Raji (cell line): ENCODE results near the gene KDM6A.

Source experiments
- POLR2A ChIP-seq: IDR thresholded peaks from 2 replicates; pipeline ENCODE4 v1.6.1; 2011; ENCODE audit warnings: low read depth, low read length, control low read depth; ENCODE audit not compliant: insufficient read depth

KDM6A gene

DNA sequence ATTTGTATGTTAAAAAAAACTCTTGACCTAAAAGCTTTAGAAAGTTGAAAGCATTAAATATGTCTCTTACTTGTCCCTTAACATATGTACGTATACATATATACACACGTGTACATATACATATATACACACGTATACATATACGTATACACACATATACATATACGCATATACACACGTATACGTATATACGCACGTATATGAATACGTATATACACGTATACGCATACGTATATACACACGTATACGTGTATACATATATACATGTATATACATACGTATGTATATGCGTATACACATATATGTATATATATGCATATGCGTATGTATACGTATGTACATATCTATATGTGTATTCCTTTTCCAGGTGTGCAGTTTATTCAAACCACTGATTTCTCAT lies 3.8 kb downstream of the KDM6A start:
- no peak for TF ChIP-seq POLR2A

DNA sequence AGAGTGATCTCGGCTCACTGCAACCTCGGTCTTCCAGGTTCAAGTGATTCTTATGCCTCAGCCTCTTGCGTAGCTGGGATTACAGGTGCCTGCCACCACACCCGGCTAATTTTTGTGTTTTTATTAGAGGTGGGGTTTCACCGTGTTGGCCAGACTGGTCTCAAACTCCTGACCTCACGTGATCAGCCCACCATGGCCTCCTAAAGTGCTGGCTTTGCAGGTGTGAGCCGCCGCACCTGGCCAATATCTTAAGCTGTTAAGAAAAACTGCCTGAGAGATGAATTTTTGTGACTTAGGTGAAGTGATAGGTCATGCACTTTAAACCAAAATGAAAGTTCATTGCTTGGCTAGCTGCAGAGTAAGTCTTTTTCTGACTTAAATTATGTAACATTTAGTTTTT lies 5.8 kb downstream of the KDM6A start:
- TF ChIP-seq POLR2A = no peak

DNA sequence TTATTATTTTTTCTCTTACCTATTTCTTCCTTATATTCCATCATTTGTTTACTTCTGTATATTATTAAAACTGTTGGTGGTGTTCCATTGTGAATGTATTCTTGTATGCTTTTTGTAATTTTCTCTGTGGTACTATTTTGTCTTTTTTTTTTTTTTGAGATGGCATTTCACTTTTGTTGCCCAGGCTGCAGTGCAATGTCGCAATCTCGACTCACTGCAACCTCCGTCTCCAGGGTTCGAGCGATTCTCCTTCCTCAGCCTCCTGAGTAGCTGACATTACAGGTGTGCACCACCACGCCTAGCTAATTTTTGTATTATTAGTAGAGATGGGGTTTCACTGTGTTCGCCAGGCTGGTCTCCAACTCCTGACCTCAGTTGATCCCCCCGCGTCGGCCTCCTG lies 8.6 kb downstream of the KDM6A start:
- no peak for TF ChIP-seq POLR2A

- TF ChIP-seq POLR2A = no peak
Observed at GRCh38 chrX:44882635-44883034, 9.6 kb downstream of the KDM6A start.

- no peak for TF ChIP-seq POLR2A
Observed at GRCh38 chrX:44884944-44885343, 12.0 kb downstream of the KDM6A start.

DNA sequence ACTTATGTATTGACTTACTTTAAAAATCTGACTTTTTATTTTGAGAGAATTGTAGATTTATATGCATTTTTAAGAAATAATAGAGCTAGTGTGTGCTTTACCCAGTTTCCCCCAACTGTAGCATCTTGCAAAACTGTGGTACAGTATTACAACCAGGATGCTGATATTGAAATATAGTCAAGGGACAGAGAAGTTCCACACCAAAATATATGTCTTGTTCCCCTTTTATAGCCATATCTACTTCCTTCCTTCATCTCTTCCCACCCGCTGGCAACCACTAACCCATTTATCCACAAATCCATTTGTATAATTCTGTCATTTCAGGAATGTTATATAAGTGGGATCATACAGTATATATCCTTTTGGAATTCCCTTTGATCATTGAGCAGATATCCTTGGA lies 16.8 kb downstream of the KDM6A start:
- TF ChIP-seq POLR2A = no peak

DNA sequence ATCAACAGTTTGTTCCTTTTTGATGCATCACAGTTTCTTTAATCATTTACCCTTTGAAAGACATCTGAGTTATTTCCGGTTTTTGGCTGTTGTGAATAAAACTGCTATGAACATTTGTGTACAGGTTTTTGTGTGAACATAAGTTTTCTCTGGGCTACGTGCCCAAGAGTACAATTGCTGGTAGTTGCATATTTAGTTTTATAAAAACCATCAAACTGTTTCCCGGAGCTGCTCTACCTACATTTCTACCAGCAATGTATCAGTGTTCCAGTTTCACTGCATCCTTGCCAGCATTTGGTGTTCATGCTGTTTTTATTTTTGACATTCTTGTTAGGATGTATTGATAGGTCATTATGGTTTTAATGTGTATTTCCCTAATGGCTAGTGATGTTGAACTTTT lies 17.3 kb downstream of the KDM6A start:
- TF ChIP-seq POLR2A = no peak

DNA sequence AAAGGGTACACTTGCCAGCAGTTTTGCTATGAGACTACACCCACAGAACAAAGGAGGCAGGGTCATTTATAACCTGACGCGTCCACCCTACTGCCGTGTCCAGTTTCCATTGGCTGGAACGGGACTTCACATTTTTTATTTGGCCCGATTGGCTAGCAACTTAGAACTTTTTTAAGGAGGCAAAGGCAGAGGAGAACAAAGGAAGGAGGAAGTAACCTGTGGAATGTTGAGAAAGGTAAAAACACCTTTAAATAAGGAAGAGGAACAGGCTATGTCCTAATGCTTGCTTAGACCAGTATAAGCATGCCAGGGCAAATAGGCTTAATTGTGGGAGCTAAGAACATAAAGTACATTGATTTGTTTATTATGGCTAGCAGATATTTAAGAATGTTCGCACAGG lies 18.7 kb downstream of the KDM6A start:
- no peak for TF ChIP-seq POLR2A

GRCh38 chrX:44896876-44897186 lies 23.8 kb downstream of the KDM6A start:
- TF ChIP-seq POLR2A = no peak

- no peak for TF ChIP-seq POLR2A
Observed at GRCh38 chrX:44897539-44897938, 24.6 kb downstream of the KDM6A start.

- TF ChIP-seq POLR2A = no peak
Observed at GRCh38 chrX:44898411-44899221, 25.6 kb downstream of the KDM6A start.

GRCh38 chrX:44899946-44900345 lies 27.0 kb downstream of the KDM6A start:
- TF ChIP-seq POLR2A = no peak

- TF ChIP-seq POLR2A = no peak
Observed at GRCh38 chrX:44903107-44903506, 30.1 kb downstream of the KDM6A start.

GRCh38 chrX:44903830-44904530 lies 31.0 kb downstream of the KDM6A start:
- TF ChIP-seq POLR2A = no peak

GRCh38 chrX:44904542-44905115 lies 31.6 kb downstream of the KDM6A start:
- no peak for TF ChIP-seq POLR2A

DNA sequence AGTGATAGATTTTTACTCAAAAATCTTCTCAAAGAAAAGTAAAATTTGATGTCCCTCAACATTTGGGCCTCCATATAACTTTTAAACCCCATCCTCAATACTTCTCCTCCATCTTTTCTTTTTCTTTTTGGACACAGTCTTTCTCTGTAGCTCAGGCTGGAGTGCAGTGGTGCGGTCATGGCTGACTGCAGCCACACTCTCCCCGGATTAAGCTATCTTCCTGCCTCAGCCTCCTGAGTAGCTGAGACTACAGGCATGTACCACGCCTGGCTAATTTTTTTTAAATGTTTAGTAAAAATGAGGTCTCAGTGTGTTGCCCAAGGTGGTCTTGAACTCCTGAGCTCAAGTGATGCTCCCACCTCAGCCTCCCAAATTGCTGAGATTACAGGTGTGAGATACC lies 33.1 kb downstream of the KDM6A start:
- TF ChIP-seq POLR2A = no peak
